Natural killer cell (primary cell): ENCODE results near the gene CEP131. TPM values are rescaled to one million over a fixed set of nuclear protein-coding genes. Genes with fewer than 3 reads are reported as not detected.
"Not testable (repeated sequence)": the region's sequence is repeated elsewhere in the genome, so short reads cannot be mapped to it uniquely, and the experiment has no call there.

ENCODE experiments used
- ATAC-seq, 3 donors: fragments of 150-1000 bp in 2 of 3; fragments of 200-7000 bp in 1 of 3; cut with Tn5 transposase; 1 replicate in 1 of 3; 2 replicates in 2 of 3; pipeline ENCODE4 v1.10.0; 2021; ENCODE audit warnings: mild to moderate bottlenecking in 2 of 3, moderate library complexity in 2 of 3
- DNase-seq, 2 donors: peaks; one replicate each; pipeline versions ENCODE4 v3.0.0 to v3.0.0-alpha.2; 2013 to 2021; ENCODE audit warnings: mixed read lengths in 1 of 2
- H3K27ac ChIP-seq: one replicate; pipeline ENCODE4 v1.5.1; 2013; ENCODE audit warnings: mild to moderate bottlenecking, low read length
- H3K27me3 ChIP-seq: one replicate; pipeline ENCODE4 v1.6.1; 2013; ENCODE audit warnings: low read length; ENCODE audit not compliant: control insufficient read depth, insufficient read depth
- H3K36me3 ChIP-seq: one replicate; pipeline ENCODE4 v1.6.1; 2013; ENCODE audit warnings: low read length; ENCODE audit not compliant: control insufficient read depth, insufficient read depth
- H3K4me1 ChIP-seq: one replicate; pipeline ENCODE4 v1.6.1; 2013; ENCODE audit warnings: low read length; ENCODE audit not compliant: control insufficient read depth, insufficient read depth
- H3K4me3 ChIP-seq: one replicate; pipeline ENCODE4 v1.5.1; 2013; ENCODE audit warnings: low read length
- H3K9me3 ChIP-seq: one replicate; pipeline ENCODE4 v1.6.1; 2013; ENCODE audit warnings: low read length; ENCODE audit not compliant: control insufficient read depth, insufficient read depth
- H3K27ac Mint-ChIP-seq, 2 donors: one replicate each; pipeline ENCODE4 v1.8.0; 2022; ENCODE audit warnings: mild to moderate bottlenecking in 2 of 2, mixed read lengths in 2 of 2, moderate library complexity in 1 of 2
- H3K27me3 Mint-ChIP-seq, 2 donors: one replicate each; pipeline ENCODE4 v1.8.0; 2022; ENCODE audit warnings: low read depth in 2 of 2, mixed read lengths in 2 of 2
- H3K36me3 Mint-ChIP-seq: one replicate; pipeline ENCODE4 v1.8.0; 2022; ENCODE audit warnings: mixed read lengths
- H3K4me1 Mint-ChIP-seq, 2 donors: one replicate each; pipeline ENCODE4 v1.8.0; 2022; ENCODE audit warnings: mixed read lengths in 2 of 2
- H3K4me3 Mint-ChIP-seq: one replicate; pipeline ENCODE4 v1.8.0; 2022; ENCODE audit warnings: mild to moderate bottlenecking, moderate library complexity, mixed read lengths
- H3K9me3 Mint-ChIP-seq, 2 donors: one replicate each; pipeline ENCODE4 v1.8.0; 2022; ENCODE audit warnings: mixed read lengths in 2 of 2
- CTCF ChIP-seq: fragments of 200-600 bp; IDR thresholded peaks from one replicate; pipeline ENCODE4 v1.8.0; 2022; ENCODE audit warnings: antibody characterized with exemption
- WGBS: methylation state at CpG from one replicate; pipeline ENCODE4 v1.1.7; 2013; ENCODE audit warnings: missing lambda C conversion rate; ENCODE audit not compliant: insufficient coverage; 5-methylcytosine and 5-hydroxymethylcytosine counted together
- intact Hi-C: fragments of 100-400 bp; cut with micrococcal nuclease; formaldehyde crosslinking; loops from one replicate; pipeline ENCODE4 v1.14.2; 2022
- total RNA-seq, 4 donors: library from RNA; stranded (reverse); fragments of 120-200 nt in 1 of 4; gene quantifications; one replicate each; pipeline versions ENCODE4 v1.2.3 to v1.2.4, GENCODE V29; 2013 to 2022

The CEP131 gene
- total RNA-seq, 3 donors from 2014 or later (not counting 1 experiment from before 2014, with no cell fraction given), result 9.9 to 11.4 (median 10.0) TPM

- H3K4me3 ChIP-seq, result no peak overlapping the region
- no peak for ATAC-seq
- H3K27ac Mint-ChIP-seq, result no peak overlapping the region
- no peaks in the 10 kb centered on the region for H3K9me3 ChIP-seq
- no peaks in the 10 kb centered on the region for H3K27me3 Mint-ChIP-seq
- H3K36me3 Mint-ChIP-seq, result no peaks in the 10 kb centered on the region
- no peak overlapping the region for H3K27ac ChIP-seq
- H3K4me1 ChIP-seq, result peaks cover 22% of the 10 kb centered on the region
- H3K4me3 Mint-ChIP-seq, result no peak overlapping the region
- no peak for DNase-seq
- peaks cover 4 to 18% of the 10 kb centered on the region in 2 donors for H3K4me1 Mint-ChIP-seq
- no peaks in the 10 kb centered on the region for H3K36me3 ChIP-seq
- intact Hi-C loops, result no loop called here
- 93% methylated on average over 39 of the region's 39 CpGs for WGBS
- H3K27me3 ChIP-seq, result no peaks in the 10 kb centered on the region
- no peak for TF ChIP-seq CTCF
- no peaks in the 10 kb centered on the region for H3K9me3 Mint-ChIP-seq
These were observed 64.7 kb downstream of the CEP131 start for GRCh38 chr17:81157848-81158687.

- H3K9me3 ChIP-seq, result no peaks in the 10 kb centered on the region
- Mint-ChIP-seq H3K36me3 (no peaks in the 10 kb centered on the region), H3K27me3 (no peaks in the 10 kb centered on the region), H3K4me3 (no peak overlapping the region), H3K27ac (no peak overlapping the region), H3K4me1 (peaks cover 4 to 18% of the 10 kb centered on the region in 2 donors), H3K9me3 (no peaks in the 10 kb centered on the region)
- no peak overlapping the region for H3K27ac ChIP-seq
- H3K36me3 ChIP-seq, result no peaks in the 10 kb centered on the region
- no peak for ATAC-seq
- no peak overlapping the region for H3K4me3 ChIP-seq
- H3K4me1 ChIP-seq, result peaks cover 22% of the 10 kb centered on the region
- intact Hi-C loops, result no loop called here
- no peaks in the 10 kb centered on the region for H3K27me3 ChIP-seq
- TF ChIP-seq CTCF, result no peak
- no peak for DNase-seq
- 93% methylated on average over 38 of the region's 38 CpGs for WGBS
These were observed 65.6 kb downstream of the CEP131 start for GRCh38 chr17:81156866-81157805.

- Mint-ChIP-seq H3K4me1 (peaks cover 8 to 18% of the 10 kb centered on the region in 2 donors), H3K9me3 (no peaks in the 10 kb centered on the region), H3K36me3 (no peaks in the 10 kb centered on the region), H3K27ac (no peak overlapping the region), H3K4me3 (no peak overlapping the region), H3K27me3 (no peaks in the 10 kb centered on the region)
- no peaks in the 10 kb centered on the region for H3K9me3 ChIP-seq
- no peak overlapping the region for H3K4me3 ChIP-seq
- H3K27me3 ChIP-seq, result no peaks in the 10 kb centered on the region
- H3K4me1 ChIP-seq, result peaks cover 21% of the 10 kb centered on the region
- ATAC-seq (no peak), DNase-seq (no peak)
- H3K36me3 ChIP-seq, result no peaks in the 10 kb centered on the region
- intact Hi-C loops, result no loop called here
- TF ChIP-seq CTCF, result no peak
- 91% methylated on average over 18 of the region's 18 CpGs for WGBS
- no peak overlapping the region for H3K27ac ChIP-seq
These were observed 67.8 kb downstream of the CEP131 start for GRCh38 chr17:81154961-81155360.

- H3K27me3 Mint-ChIP-seq, result not testable (repeated sequence)
- peaks cover 8 to 24% of the 10 kb centered on the region in 2 donors for H3K4me1 Mint-ChIP-seq
These were observed 68.7 kb downstream of the CEP131 start for GRCh38 chr17:81154016-81154415.

More at GRCh38 chr17:81154016-81154415, 68.7 kb downstream of the CEP131 start:
- ATAC-seq, H3K4me3 ChIP-seq, H3K36me3 ChIP-seq, intact Hi-C loops, H3K36me3 Mint-ChIP-seq, H3K9me3 Mint-ChIP-seq, H3K4me3 Mint-ChIP-seq, H3K9me3 ChIP-seq, DNase-seq, H3K27ac Mint-ChIP-seq, H3K27ac ChIP-seq, H3K27me3 ChIP-seq: not testable (repeated sequence)
- H3K4me1 ChIP-seq, result peaks cover 21% of the 10 kb centered on the region
- 93% methylated on average over 8 of the region's 9 CpGs for WGBS
